K562 (cell line): ENCODE results near the gene AK5. TPM values are rescaled to one million over a fixed set of nuclear protein-coding genes. Genes with fewer than 3 reads are reported as not detected.

ENCODE experiments used
- ATAC-seq: fragments of 200-7000 bp; cut with Tn5 transposase; 3 replicates; pipeline ENCODE4 v1.9.1; 2020; ENCODE audit warnings: moderate library complexity
- BruUV-seq: library from RNA; stranded (reverse); fragments of 400-500 nt; replicated peaks from 2 replicates; lab custom pipeline; 2021; lab: Mats Ljungman, UMichigan
- CTCF ChIA-PET: fragments of 300-600 bp; formaldehyde crosslinking; extraction: SDS; loops from one replicate; lab custom pipeline; 2021; ENCODE audit warnings: low intra/inter-chr PET ratio; lab: Yijun Ruan, JAX
- POLR2A ChIA-PET: fragments of 300-600, 350-650 bp; sonication (Branson Sonifier 250); formaldehyde crosslinking; extraction: SDS; loops from one replicate; lab custom pipeline; 2021; ENCODE audit warnings: antibody characterized with exemption, inconsistent platforms; lab: Yijun Ruan, JAX
- DNase-seq, 4 experiments: peaks; one replicate each; pipeline versions ENCODE4 v3.0.0 to v3.0.0-alpha.2; 2011 to 2018; ENCODE audit warnings: low spot score in 3 of 4, mixed read lengths in 3 of 4; ENCODE audit errors: extremely low read depth in 1 of 4
- FAIRE-seq: peaks from 2 replicates; lab custom pipeline; 2011; peaks lifted over from hg19 to GRCh38; lab: Jason Lieb, UNC
- H2AFZ ChIP-seq: 2 replicates; pipeline ENCODE4 v1.6.0; 2011; ENCODE audit warnings: low read depth, low read length, control low read depth, inconsistent platforms
- H3K27ac ChIP-seq: fragments of 200-600 bp; 3 replicates; pipeline ENCODE4 v1.8.0; 2011; ENCODE audit warnings: low read depth, mild to moderate bottlenecking, control low read depth, inconsistent platforms, low read length, moderate library complexity, mixed read lengths; ENCODE audit errors: extremely low read depth
- H3K27me3 ChIP-seq, 2 experiments: fragments of 300-600 bp in 1 of 2; 2 replicates in 1 of 2; 3 replicates in 1 of 2; pipeline versions ENCODE4 v1.6.0 to v1.8.0; 2011; ENCODE audit warnings: inconsistent platforms in 2 of 2, low read length in 2 of 2, mild to moderate bottlenecking in 1 of 2, mixed read lengths in 1 of 2, moderate library complexity in 1 of 2; ENCODE audit not compliant: control insufficient read depth in 2 of 2, insufficient read depth in 2 of 2
- H3K36me3 ChIP-seq: fragments of 300-600 bp; 3 replicates; pipeline ENCODE4 v1.8.0; 2011; ENCODE audit warnings: mild to moderate bottlenecking, low read length, inconsistent platforms; ENCODE audit not compliant: control insufficient read depth, insufficient read depth
- H3K4me1 ChIP-seq, 2 experiments: fragments of 200-600 bp in 1 of 2; replicated peaks in 1 of 2; 2 replicates in 1 of 2; 3 replicates in 1 of 2; pipeline versions ENCODE4 v1.5.1 to v1.8.0; 2011; ENCODE audit warnings: inconsistent platforms in 2 of 2, low read length in 2 of 2, mild to moderate bottlenecking in 1 of 2, mixed read lengths in 1 of 2, moderate library complexity in 1 of 2; ENCODE audit not compliant: control insufficient read depth in 2 of 2, insufficient read depth in 2 of 2
- H3K4me2 ChIP-seq: 2 replicates; pipeline ENCODE4 v1.6.1; 2011; ENCODE audit warnings: low read length, control low read depth, inconsistent platforms, mixed read lengths; ENCODE audit not compliant: insufficient read depth
- H3K4me3 ChIP-seq: fragments of 200-600 bp; sonication (generic), shearing (Covaris generic); 2 replicates; pipeline ENCODE4 v1.5.1; 2016; ENCODE audit warnings: control low read depth, inconsistent platforms
- H3K79me2 ChIP-seq: fragments of 200-600 bp; 3 replicates; pipeline ENCODE4 v1.8.0; 2011; ENCODE audit warnings: low read length, inconsistent platforms; ENCODE audit not compliant: control insufficient read depth, insufficient read depth
- H3K9ac ChIP-seq, 2 experiments: 2 replicates each; pipeline versions ENCODE4 v1.6.0 to v1.6.1; 2011; ENCODE audit warnings: low read depth in 2 of 2, low read length in 2 of 2, control low read depth in 1 of 2, inconsistent platforms in 1 of 2, mild to moderate bottlenecking in 1 of 2, mixed read lengths in 1 of 2; ENCODE audit not compliant: insufficient read depth in 1 of 2
- H3K9me1 ChIP-seq: one replicate; pipeline ENCODE4 v1.6.0; 2011; ENCODE audit warnings: inconsistent platforms, mild to moderate bottlenecking, low read length, moderate library complexity; ENCODE audit not compliant: control insufficient read depth, insufficient read depth
- H3K9me3 ChIP-seq: replicated peaks from 2 replicates; pipeline ENCODE4 v1.5.1; 2011; ENCODE audit warnings: low read depth, low read length, inconsistent platforms; ENCODE audit not compliant: control insufficient read depth, insufficient read depth
- H4K20me1 ChIP-seq: replicated peaks from 2 replicates; pipeline ENCODE4 v1.6.1; 2011; ENCODE audit warnings: low read length, inconsistent platforms, mixed read lengths; ENCODE audit not compliant: control insufficient read depth, insufficient read depth
- ETV1 ChIP-seq: fragments of 450-650 bp; conservative IDR thresholded peaks from 2 replicates; pipeline ENCODE4 v1.6.1; 2016; ENCODE audit warnings: missing genetic modification characterization, control low read depth, low read depth, missing compliant biosample characterization
- FOXJ2 ChIP-seq: fragments of 200-800 bp; sonication (Bioruptor generic); IDR thresholded peaks from 2 replicates; pipeline ENCODE4 v1.6.1; 2016; ENCODE audit warnings: missing genetic modification characterization, missing compliant biosample characterization
- FUS ChIP-seq: fragments of 200-400 bp; formaldehyde crosslinking; optimal IDR thresholded peaks from 2 replicates; pipeline ENCODE3; 2017; ENCODE audit warnings: low read depth, low read length
- HES1 ChIP-seq: fragments of 450-650 bp; IDR thresholded peaks from 2 replicates; pipeline ENCODE4 v1.6.1; 2016; ENCODE audit warnings: low read depth, mild to moderate bottlenecking, moderate library complexity
- NFIC ChIP-seq: fragments of 450-650 bp; IDR thresholded peaks from 2 replicates; pipeline ENCODE4 v1.6.1; 2017; ENCODE audit warnings: mild to moderate bottlenecking, inconsistent platforms
- NONO ChIP-seq, 2 experiments: fragments of 200-400 bp in 1 of 2; fragments of 450-650 bp in 1 of 2; formaldehyde crosslinking in 1 of 2; IDR thresholded peaks; 2 replicates each; pipeline ENCODE4 v1.6.1; 2017; ENCODE audit warnings: low read depth in 2 of 2, mild to moderate bottlenecking in 2 of 2, moderate library complexity in 2 of 2, low read length in 1 of 2
- PPARD ChIP-seq: fragments of 250-450 bp; sonication (Bioruptor Pico); IDR thresholded peaks from 2 replicates; pipeline ENCODE4 v1.8.0; 2022; ENCODE audit warnings: inconsistent platforms, mild to moderate bottlenecking, moderate library complexity
- RBFOX2 ChIP-seq: fragments of 200-400 bp; formaldehyde crosslinking; IDR thresholded peaks from 2 replicates; pipeline ENCODE4 v1.6.1; 2017; ENCODE audit warnings: low read depth, mild to moderate bottlenecking, low read length, moderate library complexity
- SAFB2 ChIP-seq: fragments of 200-400 bp; formaldehyde crosslinking; IDR thresholded peaks from 2 replicates; pipeline ENCODE4 v1.6.1; 2018; ENCODE audit warnings: borderline replicate concordance, low read length, low read depth, moderate library complexity; ENCODE audit not compliant: severe bottlenecking
- SOX6 ChIP-seq: fragments of 450-650 bp; IDR thresholded peaks from 2 replicates; pipeline ENCODE4 v1.6.1; 2014; ENCODE audit warnings: mild to moderate bottlenecking
- ZNF584 ChIP-seq: fragments of 200-800 bp; sonication (Bioruptor generic); IDR thresholded peaks from 2 replicates; pipeline ENCODE4 v1.6.1; 2016; ENCODE audit warnings: low read depth, mild to moderate bottlenecking, missing genetic modification characterization, missing compliant biosample characterization
- WGBS: fragments of 100-300 bp; shearing (Covaris generic); methylation state at CpG from one replicate; pipeline ENCODE4 v1.1.6; 2016; ENCODE audit warnings: low coverage, mixed read lengths; ENCODE audit not compliant: insufficient coverage; ENCODE audit errors: missing lambda C conversion rate; 5-methylcytosine and 5-hydroxymethylcytosine counted together
- in situ Hi-C: fragments of 300-500 bp; cut with MboI; formaldehyde crosslinking; loops from 4 replicates; pipeline ENCODE4 v1.15.0; 2018; ENCODE audit warnings: inconsistent platforms, mixed read lengths
- intact Hi-C: fragments of 100-400 bp; cut with micrococcal nuclease; formaldehyde crosslinking; loops from 2 replicates; pipeline ENCODE4 v1.14.2; 2022
- polyA plus RNA-seq, 8 experiments: library from polyadenylated mRNA; depleted of rRNA in 4 of 8; stranded (reverse) in 5 of 8; unstranded in 3 of 8; fragments of >200 nt; fragmentation: Nextera tagmentation in 2 of 8; fragmentation: Illumina TruSeq in 1 of 8; extraction: Ambion mirVana in 2 of 8; extraction: Trizol in 1 of 8; gene quantifications; 2 replicates each; pipeline versions ENCODE4 v1.2.1 to v1.2.3, GENCODE V29; 2011 to 2014; ENCODE audit warnings: inconsistent platforms in 1 of 8, missing spikeins in 1 of 8
- total RNA-seq, 7 experiments: library from RNA; depleted of rRNA in 6 of 7; stranded (reverse); fragments of >200 nt in 6 of 7; fragmentation: Illumina TruSeq in 2 of 7; extraction: Trizol in 2 of 7; gene quantifications; 2 replicates each; pipeline versions ENCODE4 v1.2.1 to v1.2.3, GENCODE V29; 2011 to 2021; ENCODE audit warnings: low replicate concordance in 1 of 7
- TF ChIP-seq, protein P1 (sequence below): fragments of 450-650 bp; formaldehyde crosslinking; IDR thresholded peaks from 2 replicates; pipeline ENCODE4 v1.4.0; 2022; ENCODE audit warnings: mild to moderate bottlenecking, moderate library complexity

AK5 gene
- total and polyA plus RNA-seq, 9 of the 15 experiments (the other 6 are each of a cell fraction or from before 2014, with no cell fraction given): 0.06 TPM; not detected in 8

DNA sequence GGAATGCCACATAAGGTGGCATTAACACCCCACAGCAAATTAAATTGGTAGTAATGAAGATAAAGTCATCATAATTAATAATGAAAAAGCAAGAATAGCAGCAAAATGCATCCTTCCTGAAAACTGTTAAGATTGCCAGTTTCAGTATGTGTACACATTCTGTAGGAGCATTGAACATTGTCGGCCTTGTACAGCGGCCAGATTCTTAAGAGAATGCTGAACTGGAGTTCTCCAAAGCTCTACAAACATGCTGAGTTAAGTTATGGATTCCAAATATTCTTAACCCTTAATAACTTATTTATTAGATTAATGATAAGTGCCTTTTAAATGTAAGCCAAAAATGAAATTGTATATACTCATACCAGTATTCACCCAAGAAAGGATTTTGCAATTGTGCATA lies 189.9 kb downstream of the AK5 start (continued):
- TF ChIP-seq FOXJ2: no peak
- no peak for TF ChIP-seq ETV1 (tag)
- no peak for TF ChIP-seq ZNF584 (CRISPR knock-in tag)
- no peak for TF ChIP-seq SAFB2
- TF ChIP-seq, protein P1, sequence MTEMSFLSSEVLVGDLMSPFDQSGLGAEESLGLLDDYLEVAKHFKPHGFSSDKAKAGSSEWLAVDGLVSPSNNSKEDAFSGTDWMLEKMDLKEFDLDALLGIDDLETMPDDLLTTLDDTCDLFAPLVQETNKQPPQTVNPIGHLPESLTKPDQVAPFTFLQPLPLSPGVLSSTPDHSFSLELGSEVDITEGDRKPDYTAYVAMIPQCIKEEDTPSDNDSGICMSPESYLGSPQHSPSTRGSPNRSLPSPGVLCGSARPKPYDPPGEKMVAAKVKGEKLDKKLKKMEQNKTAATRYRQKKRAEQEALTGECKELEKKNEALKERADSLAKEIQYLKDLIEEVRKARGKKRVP (CRISPR knock-in tag): no peak
- TF ChIP-seq FUS: no peak
- no peak for TF ChIP-seq RBFOX2
- TF ChIP-seq, all 486 proteins: peak for 0

DNA sequence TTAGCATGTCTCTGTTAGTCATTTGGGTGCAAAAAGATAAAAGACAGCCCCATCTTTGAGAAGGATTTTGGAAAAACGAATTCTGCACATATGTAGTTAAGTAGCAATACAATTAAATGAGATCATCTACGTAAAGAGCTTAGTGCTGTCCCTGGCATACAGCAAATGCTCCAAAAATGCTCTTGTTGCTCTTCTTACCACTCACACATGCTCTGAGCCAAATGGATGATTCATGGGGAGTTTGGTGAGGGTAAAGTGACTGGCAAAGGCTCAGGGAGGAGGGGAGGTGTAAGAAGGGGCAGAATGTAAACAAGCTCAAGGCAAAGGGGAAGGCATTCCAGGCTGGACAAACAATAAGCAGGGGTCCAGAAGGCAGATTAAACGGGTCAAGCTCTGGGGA lies 191.9 kb downstream of the AK5 start:
- POLR2A ChIA-PET: interaction anchor here (0.6 to 1.6 kb wide), 2 partner anchors 29 to 30 kb away, joined by 3 read pairs; no protein-coding TSS in a partner anchor
- H3K4me3 ChIP-seq: no peak overlapping the region
- H2AFZ ChIP-seq: no peak overlapping the region
- no peaks in the 10 kb centered on the region for H4K20me1 ChIP-seq
- WGBS: 0% methylated on average over 3 of the region's 3 CpGs
- no peaks in the 10 kb centered on the region for H3K4me1 ChIP-seq
- intact Hi-C loops: no loop called here
- CTCF ChIA-PET: no interaction called here
- no peaks in the 10 kb centered on the region for H3K79me2 ChIP-seq
- no peak for TF ChIP-seq SOX6
- no peak for TF ChIP-seq NONO (IDR thresholded peaks at IDR 0.05; ENCODE audit: low read depth in 2 of 2, low read length in 1 of 2)
- no peak for TF ChIP-seq PPARD
- no peak for TF ChIP-seq HES1
- no peak for TF ChIP-seq NFIC
- no peaks in the 10 kb centered on the region for H3K36me3 ChIP-seq
- no peak for FAIRE-seq
- ATAC-seq: no peak
- peaks cover 3 to 5% of the 10 kb centered on the region in 2 experiments; a peak in 2 of 5 replicates for H3K27me3 ChIP-seq
- no peak overlapping the region for H3K9ac ChIP-seq
- H3K9me3 ChIP-seq: no peaks in the 10 kb centered on the region
- no peak overlapping the region for H3K4me2 ChIP-seq
- H3K9me1 ChIP-seq: no peaks in the 10 kb centered on the region
- no peak overlapping the region for H3K27ac ChIP-seq
- no TSS peak for BruUV-seq
- no peak for DNase-seq
- in situ Hi-C loops: no loop called here
